Measurements from ENCODE around the gene THADA. TPM values are rescaled to one million over a fixed set of nuclear protein-coding genes. Genes with fewer than 3 reads are reported as not detected.

The THADA gene
- 36.2 TPM for total RNA-seq

GRCh38 chr2:43595603-43596412, at the start of gene THADA:
Gene THADA, minus strand, starts transcription at chr2:43596038. Its CDS starts 3,646 bp downstream, at chr2:43592392.

GRCh38 chr2:43637030-43637803, 41.4 kb upstream of the THADA start, which contains the start of gene PLEKHH2:
Gene PLEKHH2, plus strand, starts transcription at chr2:43637260. Its CDS starts 7,414 bp downstream, at chr2:43644674.

GRCh38 chr2:43226558-43226954, 369.3 kb downstream of the THADA start, which contains the start of gene ZFP36L2:
Gene ZFP36L2, minus strand, starts transcription at chr2:43226606. Its CDS starts 291 bp downstream, at chr2:43226315.

Small RNA genes within 50 kb of the gene (small RNA-seq; reads per million reads assigned to genes)
- not detected for gene RF00019
- gene RN7SL531P, result not detected
- not detected for gene RNU6-958P

Other genes starting within 250 kb of the THADA start
- 7.6 TPM for gene PLEKHH2, start 41.2 kb upstream of the THADA start, total RNA-seq
- 0.92 TPM for gene C1GALT1C1L, start 80.4 kb upstream of the THADA start, total RNA-seq
- gene DYNC2LI1, start 178.0 kb upstream of the THADA start, total RNA-seq, result 48.0 TPM
- 0.23 TPM for gene ABCG5, start 242.8 kb upstream of the THADA start, total RNA-seq
- 1.2 TPM for gene ABCG8, start 242.9 kb upstream of the THADA start, total RNA-seq